ENCODE data around the gene HSPA9.

HSPA9 gene

DNA sequence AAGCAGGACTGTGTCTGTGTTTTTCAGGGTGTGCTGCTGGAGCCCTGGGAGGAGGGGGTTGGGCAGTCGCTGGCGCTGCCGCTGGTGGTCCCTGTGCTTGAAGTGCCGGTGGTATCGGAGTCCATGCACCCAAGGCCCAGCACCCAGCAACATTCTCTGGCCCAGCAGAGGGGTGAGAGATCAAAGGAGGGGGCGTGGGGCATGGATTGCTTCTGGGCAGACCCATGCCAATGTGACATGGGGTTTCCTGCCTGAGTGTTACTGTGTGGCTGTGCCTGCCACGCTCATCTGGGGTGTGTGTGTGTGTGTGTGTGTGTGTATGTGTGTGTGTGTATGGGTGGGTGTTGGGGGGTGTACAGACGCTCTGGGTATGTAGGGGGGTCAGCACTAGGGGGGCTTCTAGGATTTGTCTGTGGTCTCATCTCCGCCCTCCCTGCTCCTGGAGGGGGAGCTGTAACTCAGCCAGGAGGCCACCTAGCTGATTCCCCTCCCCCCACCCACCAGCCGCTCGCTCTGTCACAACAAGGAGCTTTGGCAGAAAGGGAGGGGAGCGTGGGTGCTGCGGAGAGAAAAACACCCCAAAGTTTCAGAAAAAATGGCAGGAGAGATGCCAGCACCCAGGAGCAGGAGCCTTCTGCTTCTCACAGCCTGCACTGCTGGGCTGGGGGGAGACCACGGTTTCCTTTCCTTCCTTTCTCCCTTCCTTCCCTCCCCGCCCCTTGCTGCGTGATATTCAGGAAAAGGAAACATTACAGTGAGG, 35.9 kb upstream of the HSPA9 start:
- Histone ChIP-seq H3K27ac (replicated peaks) (no peak overlapping the region), H3K4me3 (replicated peaks; ENCODE audit: insufficient read depth, low read length) (no peak overlapping the region), H3K27me3 (ENCODE audit: insufficient read depth, poor library complexity, severe bottlenecking) (no peaks in the 10 kb centered on the region)
- DNase-seq (ENCODE audit: low read depth in 1 of 2, low spot score in 1 of 2), result no peak
- TF ChIP-seq, protein P1, sequence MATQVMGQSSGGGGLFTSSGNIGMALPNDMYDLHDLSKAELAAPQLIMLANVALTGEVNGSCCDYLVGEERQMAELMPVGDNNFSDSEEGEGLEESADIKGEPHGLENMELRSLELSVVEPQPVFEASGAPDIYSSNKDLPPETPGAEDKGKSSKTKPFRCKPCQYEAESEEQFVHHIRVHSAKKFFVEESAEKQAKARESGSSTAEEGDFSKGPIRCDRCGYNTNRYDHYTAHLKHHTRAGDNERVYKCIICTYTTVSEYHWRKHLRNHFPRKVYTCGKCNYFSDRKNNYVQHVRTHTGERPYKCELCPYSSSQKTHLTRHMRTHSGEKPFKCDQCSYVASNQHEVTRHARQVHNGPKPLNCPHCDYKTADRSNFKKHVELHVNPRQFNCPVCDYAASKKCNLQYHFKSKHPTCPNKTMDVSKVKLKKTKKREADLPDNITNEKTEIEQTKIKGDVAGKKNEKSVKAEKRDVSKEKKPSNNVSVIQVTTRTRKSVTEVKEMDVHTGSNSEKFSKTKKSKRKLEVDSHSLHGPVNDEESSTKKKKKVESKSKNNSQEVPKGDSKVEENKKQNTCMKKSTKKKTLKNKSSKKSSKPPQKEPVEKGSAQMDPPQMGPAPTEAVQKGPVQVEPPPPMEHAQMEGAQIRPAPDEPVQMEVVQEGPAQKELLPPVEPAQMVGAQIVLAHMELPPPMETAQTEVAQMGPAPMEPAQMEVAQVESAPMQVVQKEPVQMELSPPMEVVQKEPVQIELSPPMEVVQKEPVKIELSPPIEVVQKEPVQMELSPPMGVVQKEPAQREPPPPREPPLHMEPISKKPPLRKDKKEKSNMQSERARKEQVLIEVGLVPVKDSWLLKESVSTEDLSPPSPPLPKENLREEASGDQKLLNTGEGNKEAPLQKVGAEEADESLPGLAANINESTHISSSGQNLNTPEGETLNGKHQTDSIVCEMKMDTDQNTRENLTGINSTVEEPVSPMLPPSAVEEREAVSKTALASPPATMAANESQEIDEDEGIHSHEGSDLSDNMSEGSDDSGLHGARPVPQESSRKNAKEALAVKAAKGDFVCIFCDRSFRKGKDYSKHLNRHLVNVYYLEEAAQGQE (IDR thresholded peaks at IDR 0.05; ENCODE audit: insufficient replicate concordance, low read depth), result no peak
- TF ChIP-seq POLR2AphosphoS5 (IDR thresholded peaks at IDR 0.05; ENCODE audit: low read depth), result no peak
- TF ChIP-seq GABPA (IDR thresholded peaks at IDR 0.05; ENCODE audit: low read depth), result no peak
- TF ChIP-seq, protein P2, sequence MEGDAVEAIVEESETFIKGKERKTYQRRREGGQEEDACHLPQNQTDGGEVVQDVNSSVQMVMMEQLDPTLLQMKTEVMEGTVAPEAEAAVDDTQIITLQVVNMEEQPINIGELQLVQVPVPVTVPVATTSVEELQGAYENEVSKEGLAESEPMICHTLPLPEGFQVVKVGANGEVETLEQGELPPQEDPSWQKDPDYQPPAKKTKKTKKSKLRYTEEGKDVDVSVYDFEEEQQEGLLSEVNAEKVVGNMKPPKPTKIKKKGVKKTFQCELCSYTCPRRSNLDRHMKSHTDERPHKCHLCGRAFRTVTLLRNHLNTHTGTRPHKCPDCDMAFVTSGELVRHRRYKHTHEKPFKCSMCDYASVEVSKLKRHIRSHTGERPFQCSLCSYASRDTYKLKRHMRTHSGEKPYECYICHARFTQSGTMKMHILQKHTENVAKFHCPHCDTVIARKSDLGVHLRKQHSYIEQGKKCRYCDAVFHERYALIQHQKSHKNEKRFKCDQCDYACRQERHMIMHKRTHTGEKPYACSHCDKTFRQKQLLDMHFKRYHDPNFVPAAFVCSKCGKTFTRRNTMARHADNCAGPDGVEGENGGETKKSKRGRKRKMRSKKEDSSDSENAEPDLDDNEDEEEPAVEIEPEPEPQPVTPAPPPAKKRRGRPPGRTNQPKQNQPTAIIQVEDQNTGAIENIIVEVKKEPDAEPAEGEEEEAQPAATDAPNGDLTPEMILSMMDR (IDR thresholded peaks at IDR 0.05; ENCODE audit: insufficient read depth, low read length), result no peak

DNA sequence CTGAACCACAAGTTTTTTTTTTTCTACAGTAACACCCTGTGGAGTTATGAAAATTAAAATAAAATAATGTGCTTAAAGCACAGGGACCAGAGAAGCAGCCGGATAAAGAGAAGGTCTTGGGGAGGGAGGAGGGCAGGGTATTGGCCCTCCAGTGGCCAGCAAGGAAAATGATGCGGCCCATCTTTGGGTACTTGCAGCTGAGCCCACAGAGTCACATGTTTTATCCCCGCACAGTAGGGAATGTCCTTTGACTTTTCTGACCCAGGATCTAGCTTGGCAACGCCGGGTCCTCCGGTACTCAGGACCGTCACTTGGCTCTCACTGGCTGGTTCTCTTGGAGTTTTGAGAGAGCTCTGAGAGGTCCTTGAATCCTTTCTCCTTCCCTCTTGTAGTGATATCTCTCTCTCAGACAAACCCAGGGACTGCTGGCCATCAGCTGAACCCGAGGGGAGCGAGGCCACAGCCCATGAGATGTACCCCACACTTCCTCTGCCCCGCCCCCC, 35.3 kb upstream of the HSPA9 start:
- TF ChIP-seq, protein P2 (IDR thresholded peaks at IDR 0.05; ENCODE audit: insufficient read depth, low read length), result no peak
- no peak for TF ChIP-seq POLR2AphosphoS5 (IDR thresholded peaks at IDR 0.05; ENCODE audit: low read depth)
- TF ChIP-seq SPI1 (IDR thresholded peaks at IDR 0.05; ENCODE audit: borderline replicate concordance, low read depth), result no peak
- TF ChIP-seq GABPA (IDR thresholded peaks at IDR 0.05; ENCODE audit: low read depth), result no peak
- TF ChIP-seq, protein P1 (IDR thresholded peaks at IDR 0.05; ENCODE audit: insufficient replicate concordance, low read depth), result no peak
- Histone ChIP-seq H3K27me3 (ENCODE audit: insufficient read depth, poor library complexity, severe bottlenecking) (no peaks in the 10 kb centered on the region), H3K27ac (replicated peaks) (no peak overlapping the region), H3K4me3 (replicated peaks; ENCODE audit: insufficient read depth, low read length) (no peak overlapping the region)
- DNase-seq (ENCODE audit: low read depth in 1 of 2, low spot score in 1 of 2), result no peak

DNA sequence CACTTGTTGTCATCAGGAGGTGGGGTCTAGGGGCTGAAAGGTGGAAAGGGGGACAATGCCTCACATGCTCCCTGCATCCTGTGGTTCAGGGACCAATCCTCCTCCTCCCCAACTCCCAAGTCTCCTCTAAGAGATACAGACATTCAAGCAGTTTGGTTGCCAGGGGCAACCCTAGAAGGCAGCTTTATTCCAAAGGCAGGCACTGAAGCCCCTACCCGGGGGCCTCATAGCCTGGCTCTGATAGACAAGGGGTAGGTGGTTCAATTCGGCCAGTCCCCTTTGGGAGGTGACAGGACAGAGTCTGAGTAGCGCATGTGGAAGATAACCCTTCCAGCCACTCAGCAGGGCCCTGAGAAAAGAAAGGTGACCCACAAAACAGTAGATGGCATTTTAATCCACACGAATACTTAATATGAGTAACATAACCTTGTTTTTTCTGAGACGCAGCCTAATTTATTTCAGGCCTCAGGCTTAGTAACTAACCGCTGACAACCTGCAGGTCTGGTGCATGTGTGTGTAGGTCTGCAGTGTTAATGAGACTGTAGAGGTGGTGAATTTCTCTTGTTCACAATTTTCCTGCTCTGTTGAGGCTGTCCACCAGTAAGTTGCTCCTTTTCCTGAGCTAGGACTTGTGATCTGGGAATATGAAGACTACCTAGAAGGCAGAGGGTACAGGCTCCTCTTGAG, 31.3 kb upstream of the HSPA9 start:
- Histone ChIP-seq H3K27me3 (ENCODE audit: insufficient read depth, poor library complexity, severe bottlenecking) (no peaks in the 10 kb centered on the region), H3K4me3 (replicated peaks; ENCODE audit: insufficient read depth, low read length) (no peak overlapping the region), H3K27ac (replicated peaks) (no peak overlapping the region)
- no peak for DNase-seq (ENCODE audit: low read depth in 1 of 2, low spot score in 1 of 2)
- no peak for TF ChIP-seq POLR2AphosphoS5 (IDR thresholded peaks at IDR 0.05; ENCODE audit: low read depth)

DNA sequence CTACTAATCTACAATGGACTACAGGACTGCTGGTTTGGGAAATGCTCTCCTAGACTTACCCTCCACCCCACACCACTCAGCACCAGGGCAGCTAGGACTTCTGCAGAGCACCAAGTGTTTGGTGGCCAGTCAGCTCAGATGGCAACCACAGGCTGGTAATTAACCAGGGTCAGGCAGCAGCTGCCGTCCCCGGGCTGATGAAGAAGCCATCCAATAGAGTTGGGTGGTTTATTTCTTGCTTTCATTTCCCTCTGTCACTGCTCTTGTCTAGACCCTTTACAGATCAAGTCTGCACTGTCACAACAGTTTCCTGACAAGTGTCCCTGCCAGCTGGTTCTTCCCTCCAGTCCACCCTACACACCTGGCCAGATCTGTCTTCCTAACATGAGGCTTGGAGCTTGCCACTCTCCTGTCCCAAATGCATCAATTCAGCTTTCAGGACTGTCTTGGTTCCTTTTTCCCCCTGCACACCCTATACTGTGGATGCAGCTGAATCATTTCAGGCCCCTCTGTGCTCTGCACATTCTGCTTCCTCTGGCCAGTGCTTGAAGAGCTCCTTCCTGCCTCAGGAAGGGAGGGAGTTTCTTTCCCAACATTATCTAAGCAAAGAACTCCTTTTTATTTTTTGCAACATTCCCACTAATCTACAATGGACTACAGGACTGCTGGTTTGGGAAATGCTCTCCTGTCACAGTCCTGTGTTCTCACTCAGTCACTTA, 30.2 kb upstream of the HSPA9 start:
- TF ChIP-seq, protein P2 (IDR thresholded peaks at IDR 0.05; ENCODE audit: insufficient read depth, low read length), result no peak
- TF ChIP-seq POLR2AphosphoS5 (IDR thresholded peaks at IDR 0.05; ENCODE audit: low read depth), result no peak
- TF ChIP-seq, protein P1 (IDR thresholded peaks at IDR 0.05; ENCODE audit: insufficient replicate concordance, low read depth), result no peak
- TF ChIP-seq GABPA (IDR thresholded peaks at IDR 0.05; ENCODE audit: low read depth), result no peak
- TF ChIP-seq SPI1 (IDR thresholded peaks at IDR 0.05; ENCODE audit: borderline replicate concordance, low read depth), result no peak
- Histone ChIP-seq H3K4me3 (replicated peaks; ENCODE audit: insufficient read depth, low read length) (no peak overlapping the region), H3K27ac (replicated peaks) (no peak overlapping the region), H3K27me3 (ENCODE audit: insufficient read depth, poor library complexity, severe bottlenecking) (no peaks in the 10 kb centered on the region)
- DNase-seq (ENCODE audit: low read depth in 1 of 2, low spot score in 1 of 2), result no peak

All from HL-60 (cell line).